GM23338 (cell line): ENCODE measurements around the gene C2CD2L. TPM values are rescaled to one million over a fixed set of nuclear protein-coding genes. Genes with fewer than 3 reads are reported as not detected.

Experiments used
- ATAC-seq: fragments of 200-7000 bp; cut with Tn5 transposase; 3 replicates; pipeline ENCODE4 v1.9.1; 2020
- DNase-seq: peaks from one replicate; pipeline ENCODE4 v3.0.0-alpha.2; 2015; ENCODE audit warnings: low spot score
- H2AFZ ChIP-seq: fragments of 200-600 bp; sonication (generic); 2 replicates; pipeline ENCODE4 v1.8.0; 2016; ENCODE audit warnings: antibody characterized with exemption, mild to moderate bottlenecking, moderate library complexity
- H3F3A ChIP-seq: fragments of 200-600 bp; sonication (generic); replicated peaks from 2 replicates; pipeline ENCODE4 v1.8.0; 2017; ENCODE audit warnings: antibody characterized with exemption, mixed run types, low read depth
- H3K27ac ChIP-seq: fragments of 200-600 bp; sonication (generic); 2 replicates; pipeline ENCODE4 v1.6.1; 2016; ENCODE audit warnings: low read depth
- H3K27me3 ChIP-seq: fragments of 200-600 bp; sonication (generic); 2 replicates; pipeline ENCODE4 v1.8.0; 2016; ENCODE audit warnings: mild to moderate bottlenecking, mixed run types, moderate library complexity; ENCODE audit not compliant: insufficient read depth
- H3K36me3 ChIP-seq: fragments of 200-600 bp; sonication (generic); 2 replicates; pipeline ENCODE4 v1.8.0; 2016; ENCODE audit warnings: mild to moderate bottlenecking; ENCODE audit not compliant: insufficient read depth
- H3K4me1 ChIP-seq: fragments of 200-600 bp; sonication (generic); 2 replicates; pipeline ENCODE4 v1.8.0; 2016; ENCODE audit warnings: mild to moderate bottlenecking, moderate library complexity; ENCODE audit not compliant: insufficient read depth
- H3K4me2 ChIP-seq: fragments of 200-600 bp; sonication (generic); 2 replicates; pipeline ENCODE4 v1.7.1; 2017; ENCODE audit warnings: mixed run types
- H3K4me3 ChIP-seq: fragments of 200-600 bp; sonication (generic); 2 replicates; pipeline ENCODE4 v1.6.1; 2016; ENCODE audit warnings: mixed run types
- H3K79me2 ChIP-seq: fragments of 200-600 bp; sonication (generic); replicated peaks from 2 replicates; pipeline ENCODE4 v1.8.0; 2017; ENCODE audit warnings: mild to moderate bottlenecking; ENCODE audit not compliant: insufficient read depth
- H3K9me2 ChIP-seq: fragments of 200-600 bp; sonication (generic); 2 replicates; pipeline ENCODE4 v1.8.0; 2017; ENCODE audit not compliant: insufficient read depth
- H4K20me1 ChIP-seq: fragments of 200-600 bp; sonication (generic); replicated peaks from 2 replicates; pipeline ENCODE4 v1.8.0; 2017; ENCODE audit warnings: mild to moderate bottlenecking; ENCODE audit not compliant: insufficient read depth
- H3K27ac Mint-ChIP-seq: 2 replicates; pipeline ENCODE4 v1.8.0; 2020; ENCODE audit warnings: inconsistent platforms, mild to moderate bottlenecking, moderate library complexity, mixed read lengths
- H3K27me3 Mint-ChIP-seq: 3 replicates; pipeline ENCODE4 v1.8.0; 2022; ENCODE audit warnings: low read depth, mild to moderate bottlenecking, moderate library complexity, mixed read lengths, inconsistent platforms; ENCODE audit not compliant: insufficient read depth, poor library complexity
- H3K36me3 Mint-ChIP-seq: 3 replicates; pipeline ENCODE4 v1.8.0; 2021; ENCODE audit warnings: low read depth, mild to moderate bottlenecking, inconsistent platforms, moderate library complexity, mixed read lengths
- H3K4me1 Mint-ChIP-seq: 3 replicates; pipeline ENCODE4 v1.8.0; 2020; ENCODE audit warnings: mild to moderate bottlenecking, inconsistent platforms, mixed read lengths
- H3K4me3 Mint-ChIP-seq: 3 replicates; pipeline ENCODE4 v1.8.0; 2021; ENCODE audit warnings: moderate library complexity, mild to moderate bottlenecking, inconsistent platforms, mixed read lengths
- H3K9me3 Mint-ChIP-seq: 3 replicates; pipeline ENCODE4 v1.8.0; 2020; ENCODE audit warnings: moderate library complexity, mild to moderate bottlenecking, inconsistent platforms, mixed read lengths
- CREB1 ChIP-seq: fragments of 250-450 bp; sonication (Bioruptor Pico); IDR thresholded peaks from 2 replicates; pipeline ENCODE4 v1.5.0; 2020; ENCODE audit warnings: low read depth, mild to moderate bottlenecking, moderate library complexity
- EZH2 ChIP-seq: fragments of 200-600 bp; sonication (generic); IDR thresholded peaks from one replicate; pipeline ENCODE4 v1.8.0; 2017; ENCODE audit warnings: antibody characterized with exemption, mild to moderate bottlenecking, low read depth; ENCODE audit not compliant: unreplicated experiment
- EZH2phosphoT487 ChIP-seq: fragments of 200-600 bp; sonication (generic); IDR thresholded peaks from one replicate; pipeline ENCODE4 v1.8.1; 2018; ENCODE audit warnings: antibody characterized with exemption; ENCODE audit not compliant: unreplicated experiment
- JUNB ChIP-seq: IDR thresholded peaks from one replicate; pipeline ENCODE4 v1.6.1; 2016; ENCODE audit warnings: antibody characterized with exemption; ENCODE audit not compliant: unreplicated experiment
- NANOG ChIP-seq: IDR thresholded peaks from 2 replicates; pipeline ENCODE4 v1.6.1; 2016; ENCODE audit warnings: antibody characterized with exemption, borderline replicate concordance
- POLR2AphosphoS5 ChIP-seq: IDR thresholded peaks from 2 replicates; pipeline ENCODE4 v1.6.1; 2016; ENCODE audit warnings: antibody characterized with exemption, low read depth
- STAT1 ChIP-seq: IDR thresholded peaks from one replicate; pipeline ENCODE4 v1.6.1; 2016; ENCODE audit warnings: antibody characterized with exemption; ENCODE audit not compliant: unreplicated experiment
- ZNF114 ChIP-seq: fragments of 250-450 bp; sonication (Bioruptor Pico); IDR thresholded peaks from 2 replicates; pipeline ENCODE4 v1.5.0; 2020; ENCODE audit warnings: mild to moderate bottlenecking, moderate library complexity
- ZNF331 ChIP-seq: fragments of 250-450 bp; sonication (Bioruptor Pico); IDR thresholded peaks from 2 replicates; pipeline ENCODE4 v1.5.0; 2020; ENCODE audit warnings: low read depth, mild to moderate bottlenecking, moderate library complexity
- polyA plus RNA-seq: library from polyadenylated mRNA; unstranded; fragments of >200 nt; fragmentation: Nextera tagmentation; extraction: Ambion mirVana; gene quantifications from 2 replicates; pipeline ENCODE4 v1.2.1, GENCODE V29; 2016
- total RNA-seq: library from RNA; depleted of rRNA; stranded (reverse); fragments of >200 nt; shearing (Covaris generic); gene quantifications from 2 replicates; pipeline ENCODE4 v1.2.3, GENCODE V29; 2014
- TF ChIP-seq, protein P1 (sequence below): IDR thresholded peaks from one replicate; pipeline ENCODE4 v1.6.1; 2018; ENCODE audit warnings: antibody characterized with exemption; ENCODE audit not compliant: unreplicated experiment
- TF ChIP-seq, protein P2 (sequence below): fragments of 250-450 bp; sonication (Bioruptor Pico); IDR thresholded peaks from 2 replicates; pipeline ENCODE4 v1.5.0; 2020; ENCODE audit warnings: mild to moderate bottlenecking, moderate library complexity
- TF ChIP-seq, protein P3 (sequence below): IDR thresholded peaks from 2 replicates; pipeline ENCODE4 v1.6.1; 2016; ENCODE audit warnings: antibody characterized with exemption
- TF ChIP-seq, protein P4 (sequence below), 2 experiments: fragments of 200-600 bp in 1 of 2; sonication (generic) in 1 of 2; conservative IDR thresholded peaks; 2 replicates each; pipeline versions ENCODE4 v1.5.1 to v1.6.1; 2016 to 2017; ENCODE audit warnings: antibody characterized with exemption in 2 of 2, low read depth in 2 of 2, mild to moderate bottlenecking in 2 of 2, moderate library complexity in 1 of 2

Gene C2CD2L
- total and polyA plus RNA-seq, 2 experiments from 2014 or later: 1.4 to 4.4 TPM

DNA sequence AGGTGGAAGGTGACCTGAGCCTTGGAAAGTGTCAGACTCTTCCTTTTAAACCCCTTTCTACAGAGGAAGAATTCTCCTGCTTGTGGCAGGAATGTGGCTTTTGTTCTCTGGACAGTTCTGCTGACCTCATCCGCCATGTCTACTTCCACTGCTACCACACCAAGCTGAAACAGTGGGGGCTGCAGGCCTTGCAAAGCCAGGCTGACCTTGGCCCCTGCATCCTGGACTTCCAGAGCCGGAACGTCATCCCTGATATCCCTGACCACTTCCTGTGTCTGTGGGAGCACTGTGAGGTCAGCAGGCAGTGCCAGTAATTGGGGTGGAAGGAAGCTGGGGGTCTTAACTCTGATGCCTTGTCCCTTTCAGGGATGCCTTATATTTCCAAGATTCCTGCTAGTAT, 23.5 kb downstream of the C2CD2L start:
- no peak overlapping the region for H3K4me3 ChIP-seq
- H3K79me2 ChIP-seq: no peaks in the 10 kb centered on the region
- no peak for TF ChIP-seq NANOG
- no peak for TF ChIP-seq POLR2AphosphoS5
- TF ChIP-seq EZH2: no peak
- TF ChIP-seq ZNF114 (CRISPR knock-in tag): no peak
- no peak for TF ChIP-seq EZH2phosphoT487
- TF ChIP-seq STAT1: no peak
- TF ChIP-seq, protein P1, sequence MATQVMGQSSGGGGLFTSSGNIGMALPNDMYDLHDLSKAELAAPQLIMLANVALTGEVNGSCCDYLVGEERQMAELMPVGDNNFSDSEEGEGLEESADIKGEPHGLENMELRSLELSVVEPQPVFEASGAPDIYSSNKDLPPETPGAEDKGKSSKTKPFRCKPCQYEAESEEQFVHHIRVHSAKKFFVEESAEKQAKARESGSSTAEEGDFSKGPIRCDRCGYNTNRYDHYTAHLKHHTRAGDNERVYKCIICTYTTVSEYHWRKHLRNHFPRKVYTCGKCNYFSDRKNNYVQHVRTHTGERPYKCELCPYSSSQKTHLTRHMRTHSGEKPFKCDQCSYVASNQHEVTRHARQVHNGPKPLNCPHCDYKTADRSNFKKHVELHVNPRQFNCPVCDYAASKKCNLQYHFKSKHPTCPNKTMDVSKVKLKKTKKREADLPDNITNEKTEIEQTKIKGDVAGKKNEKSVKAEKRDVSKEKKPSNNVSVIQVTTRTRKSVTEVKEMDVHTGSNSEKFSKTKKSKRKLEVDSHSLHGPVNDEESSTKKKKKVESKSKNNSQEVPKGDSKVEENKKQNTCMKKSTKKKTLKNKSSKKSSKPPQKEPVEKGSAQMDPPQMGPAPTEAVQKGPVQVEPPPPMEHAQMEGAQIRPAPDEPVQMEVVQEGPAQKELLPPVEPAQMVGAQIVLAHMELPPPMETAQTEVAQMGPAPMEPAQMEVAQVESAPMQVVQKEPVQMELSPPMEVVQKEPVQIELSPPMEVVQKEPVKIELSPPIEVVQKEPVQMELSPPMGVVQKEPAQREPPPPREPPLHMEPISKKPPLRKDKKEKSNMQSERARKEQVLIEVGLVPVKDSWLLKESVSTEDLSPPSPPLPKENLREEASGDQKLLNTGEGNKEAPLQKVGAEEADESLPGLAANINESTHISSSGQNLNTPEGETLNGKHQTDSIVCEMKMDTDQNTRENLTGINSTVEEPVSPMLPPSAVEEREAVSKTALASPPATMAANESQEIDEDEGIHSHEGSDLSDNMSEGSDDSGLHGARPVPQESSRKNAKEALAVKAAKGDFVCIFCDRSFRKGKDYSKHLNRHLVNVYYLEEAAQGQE: no peak
- TF ChIP-seq ZNF331 (CRISPR knock-in tag): no peak
- no peak for TF ChIP-seq JUNB
- TF ChIP-seq, protein P2, sequence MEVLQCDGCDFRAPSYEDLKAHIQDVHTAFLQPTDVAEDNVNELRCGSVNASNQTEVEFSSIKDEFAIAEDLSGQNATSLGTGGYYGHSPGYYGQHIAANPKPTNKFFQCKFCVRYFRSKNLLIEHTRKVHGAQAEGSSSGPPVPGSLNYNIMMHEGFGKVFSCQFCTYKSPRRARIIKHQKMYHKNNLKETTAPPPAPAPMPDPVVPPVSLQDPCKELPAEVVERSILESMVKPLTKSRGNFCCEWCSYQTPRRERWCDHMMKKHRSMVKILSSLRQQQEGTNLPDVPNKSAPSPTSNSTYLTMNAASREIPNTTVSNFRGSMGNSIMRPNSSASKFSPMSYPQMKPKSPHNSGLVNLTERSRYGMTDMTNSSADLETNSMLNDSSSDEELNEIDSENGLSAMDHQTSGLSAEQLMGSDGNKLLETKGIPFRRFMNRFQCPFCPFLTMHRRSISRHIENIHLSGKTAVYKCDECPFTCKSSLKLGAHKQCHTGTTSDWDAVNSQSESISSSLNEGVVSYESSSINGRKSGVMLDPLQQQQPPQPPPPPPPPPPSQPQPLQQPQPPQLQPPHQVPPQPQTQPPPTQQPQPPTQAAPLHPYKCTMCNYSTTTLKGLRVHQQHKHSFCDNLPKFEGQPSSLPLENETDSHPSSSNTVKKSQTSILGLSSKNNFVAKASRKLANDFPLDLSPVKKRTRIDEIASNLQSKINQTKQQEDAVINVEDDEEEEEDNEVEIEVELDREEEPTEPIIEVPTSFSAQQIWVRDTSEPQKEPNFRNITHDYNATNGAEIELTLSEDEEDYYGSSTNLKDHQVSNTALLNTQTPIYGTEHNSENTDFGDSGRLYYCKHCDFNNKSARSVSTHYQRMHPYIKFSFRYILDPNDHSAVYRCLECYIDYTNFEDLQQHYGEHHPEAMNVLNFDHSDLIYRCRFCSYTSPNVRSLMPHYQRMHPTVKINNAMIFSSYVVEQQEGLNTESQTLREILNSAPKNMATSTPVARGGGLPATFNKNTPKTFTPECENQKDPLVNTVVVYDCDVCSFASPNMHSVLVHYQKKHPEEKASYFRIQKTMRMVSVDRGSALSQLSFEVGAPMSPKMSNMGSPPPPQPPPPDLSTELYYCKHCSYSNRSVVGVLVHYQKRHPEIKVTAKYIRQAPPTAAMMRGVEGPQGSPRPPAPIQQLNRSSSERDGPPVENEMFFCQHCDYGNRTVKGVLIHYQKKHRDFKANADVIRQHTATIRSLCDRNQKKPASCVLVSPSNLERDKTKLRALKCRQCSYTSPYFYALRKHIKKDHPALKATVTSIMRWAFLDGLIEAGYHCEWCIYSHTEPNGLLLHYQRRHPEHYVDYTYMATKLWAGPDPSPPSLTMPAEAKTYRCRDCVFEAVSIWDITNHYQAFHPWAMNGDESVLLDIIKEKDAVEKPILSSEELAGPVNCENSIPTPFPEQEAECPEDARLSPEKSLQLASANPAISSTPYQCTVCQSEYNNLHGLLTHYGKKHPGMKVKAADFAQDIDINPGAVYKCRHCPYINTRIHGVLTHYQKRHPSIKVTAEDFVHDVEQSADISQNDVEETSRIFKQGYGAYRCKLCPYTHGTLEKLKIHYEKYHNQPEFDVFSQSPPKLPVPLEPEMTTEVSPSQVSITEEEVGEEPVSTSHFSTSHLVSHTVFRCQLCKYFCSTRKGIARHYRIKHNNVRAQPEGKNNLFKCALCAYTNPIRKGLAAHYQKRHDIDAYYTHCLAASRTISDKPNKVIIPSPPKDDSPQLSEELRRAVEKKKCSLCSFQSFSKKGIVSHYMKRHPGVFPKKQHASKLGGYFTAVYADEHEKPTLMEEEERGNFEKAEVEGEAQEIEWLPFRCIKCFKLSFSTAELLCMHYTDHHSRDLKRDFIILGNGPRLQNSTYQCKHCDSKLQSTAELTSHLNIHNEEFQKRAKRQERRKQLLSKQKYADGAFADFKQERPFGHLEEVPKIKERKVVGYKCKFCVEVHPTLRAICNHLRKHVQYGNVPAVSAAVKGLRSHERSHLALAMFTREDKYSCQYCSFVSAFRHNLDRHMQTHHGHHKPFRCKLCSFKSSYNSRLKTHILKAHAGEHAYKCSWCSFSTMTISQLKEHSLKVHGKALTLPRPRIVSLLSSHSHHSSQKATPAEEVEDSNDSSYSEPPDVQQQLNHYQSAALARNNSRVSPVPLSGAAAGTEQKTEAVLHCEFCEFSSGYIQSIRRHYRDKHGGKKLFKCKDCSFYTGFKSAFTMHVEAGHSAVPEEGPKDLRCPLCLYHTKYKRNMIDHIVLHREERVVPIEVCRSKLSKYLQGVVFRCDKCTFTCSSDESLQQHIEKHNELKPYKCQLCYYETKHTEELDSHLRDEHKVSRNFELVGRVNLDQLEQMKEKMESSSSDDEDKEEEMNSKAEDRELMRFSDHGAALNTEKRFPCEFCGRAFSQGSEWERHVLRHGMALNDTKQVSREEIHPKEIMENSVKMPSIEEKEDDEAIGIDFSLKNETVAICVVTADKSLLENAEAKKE (CRISPR knock-in tag): no peak
- TF ChIP-seq, protein P3, sequence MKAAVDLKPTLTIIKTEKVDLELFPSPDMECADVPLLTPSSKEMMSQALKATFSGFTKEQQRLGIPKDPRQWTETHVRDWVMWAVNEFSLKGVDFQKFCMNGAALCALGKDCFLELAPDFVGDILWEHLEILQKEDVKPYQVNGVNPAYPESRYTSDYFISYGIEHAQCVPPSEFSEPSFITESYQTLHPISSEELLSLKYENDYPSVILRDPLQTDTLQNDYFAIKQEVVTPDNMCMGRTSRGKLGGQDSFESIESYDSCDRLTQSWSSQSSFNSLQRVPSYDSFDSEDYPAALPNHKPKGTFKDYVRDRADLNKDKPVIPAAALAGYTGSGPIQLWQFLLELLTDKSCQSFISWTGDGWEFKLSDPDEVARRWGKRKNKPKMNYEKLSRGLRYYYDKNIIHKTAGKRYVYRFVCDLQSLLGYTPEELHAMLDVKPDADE: no peak
- TF ChIP-seq, protein P4, sequence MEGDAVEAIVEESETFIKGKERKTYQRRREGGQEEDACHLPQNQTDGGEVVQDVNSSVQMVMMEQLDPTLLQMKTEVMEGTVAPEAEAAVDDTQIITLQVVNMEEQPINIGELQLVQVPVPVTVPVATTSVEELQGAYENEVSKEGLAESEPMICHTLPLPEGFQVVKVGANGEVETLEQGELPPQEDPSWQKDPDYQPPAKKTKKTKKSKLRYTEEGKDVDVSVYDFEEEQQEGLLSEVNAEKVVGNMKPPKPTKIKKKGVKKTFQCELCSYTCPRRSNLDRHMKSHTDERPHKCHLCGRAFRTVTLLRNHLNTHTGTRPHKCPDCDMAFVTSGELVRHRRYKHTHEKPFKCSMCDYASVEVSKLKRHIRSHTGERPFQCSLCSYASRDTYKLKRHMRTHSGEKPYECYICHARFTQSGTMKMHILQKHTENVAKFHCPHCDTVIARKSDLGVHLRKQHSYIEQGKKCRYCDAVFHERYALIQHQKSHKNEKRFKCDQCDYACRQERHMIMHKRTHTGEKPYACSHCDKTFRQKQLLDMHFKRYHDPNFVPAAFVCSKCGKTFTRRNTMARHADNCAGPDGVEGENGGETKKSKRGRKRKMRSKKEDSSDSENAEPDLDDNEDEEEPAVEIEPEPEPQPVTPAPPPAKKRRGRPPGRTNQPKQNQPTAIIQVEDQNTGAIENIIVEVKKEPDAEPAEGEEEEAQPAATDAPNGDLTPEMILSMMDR (conservative IDR thresholded peaks at IDR 0.05; ENCODE audit: low read depth in 2 of 2): no peak
- TF ChIP-seq CREB1 (CRISPR knock-in tag): no peak
- no peak overlapping the region; the same call in 1 of the 2 replicates for H3K27ac ChIP-seq
- H3K27ac Mint-ChIP-seq: no peak overlapping the region; the same call in 1 of the 2 replicates
- peaks cover 51% of the 10 kb centered on the region for H3K36me3 Mint-ChIP-seq
- peaks cover 35% of the 10 kb centered on the region for H3K36me3 ChIP-seq
- H3K4me1 ChIP-seq: no peaks in the 10 kb centered on the region
- peaks cover 3% of the 10 kb centered on the region; the same call in 1 of the 2 replicates for H3F3A ChIP-seq
- H3K9me2 ChIP-seq: no peaks in the 10 kb centered on the region
- H3K27me3 Mint-ChIP-seq: peaks cover 4% of the 10 kb centered on the region
- no peaks in the 10 kb centered on the region for H3K27me3 ChIP-seq
- no peak overlapping the region for H3K4me2 ChIP-seq
- H3K9me3 Mint-ChIP-seq: no peaks in the 10 kb centered on the region
- ATAC-seq (no peak), DNase-seq (no peak)
- peaks cover 11% of the 10 kb centered on the region; the same call in 1 of the 2 replicates for H4K20me1 ChIP-seq
- no peak overlapping the region for H2AFZ ChIP-seq
- no peak overlapping the region for H3K4me3 Mint-ChIP-seq
- peaks cover 4% of the 10 kb centered on the region; the same call in 2 of the 3 replicates for H3K4me1 Mint-ChIP-seq
